Measurements from ENCODE around the gene LYAR.

DNA sequence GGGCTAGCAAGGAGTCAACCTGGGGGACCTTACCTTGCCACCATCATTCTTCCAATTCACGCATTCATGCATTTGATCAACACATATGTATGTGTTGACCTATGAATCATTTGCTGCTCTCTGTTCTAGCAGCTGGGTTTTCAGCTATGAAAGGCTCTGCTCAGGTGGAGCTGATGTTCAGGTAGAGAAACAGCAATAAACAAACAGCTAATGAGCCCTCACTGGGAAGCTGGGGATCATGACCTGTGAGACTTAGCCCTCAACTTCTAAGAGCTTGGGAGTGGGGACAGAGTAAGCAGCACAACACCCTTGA is 61.6 kb downstream of the LYAR start:
- TF ChIP-seq CTCF (conservative IDR thresholded peaks at IDR 0.05; ENCODE audit: low read depth, low read length) (no peak), EZH2 (IDR thresholded peaks at IDR 0.05; ENCODE audit: borderline replicate concordance, low read depth, low read length, poor library complexity, severe bottlenecking) (no peak)

All from A673 (cell line).